GM19328 (cell line): Measurements from ENCODE around the gene BCAS1.

ENCODE experiments used
- ATAC-seq: cut with Tn5 transposase; IDR thresholded peaks from one replicate; pipeline ENCODE4 v1.9.1; 2021; ENCODE audit warnings: mild to moderate bottlenecking, moderate library complexity; ENCODE audit not compliant: unreplicated experiment

Gene BCAS1

DNA sequence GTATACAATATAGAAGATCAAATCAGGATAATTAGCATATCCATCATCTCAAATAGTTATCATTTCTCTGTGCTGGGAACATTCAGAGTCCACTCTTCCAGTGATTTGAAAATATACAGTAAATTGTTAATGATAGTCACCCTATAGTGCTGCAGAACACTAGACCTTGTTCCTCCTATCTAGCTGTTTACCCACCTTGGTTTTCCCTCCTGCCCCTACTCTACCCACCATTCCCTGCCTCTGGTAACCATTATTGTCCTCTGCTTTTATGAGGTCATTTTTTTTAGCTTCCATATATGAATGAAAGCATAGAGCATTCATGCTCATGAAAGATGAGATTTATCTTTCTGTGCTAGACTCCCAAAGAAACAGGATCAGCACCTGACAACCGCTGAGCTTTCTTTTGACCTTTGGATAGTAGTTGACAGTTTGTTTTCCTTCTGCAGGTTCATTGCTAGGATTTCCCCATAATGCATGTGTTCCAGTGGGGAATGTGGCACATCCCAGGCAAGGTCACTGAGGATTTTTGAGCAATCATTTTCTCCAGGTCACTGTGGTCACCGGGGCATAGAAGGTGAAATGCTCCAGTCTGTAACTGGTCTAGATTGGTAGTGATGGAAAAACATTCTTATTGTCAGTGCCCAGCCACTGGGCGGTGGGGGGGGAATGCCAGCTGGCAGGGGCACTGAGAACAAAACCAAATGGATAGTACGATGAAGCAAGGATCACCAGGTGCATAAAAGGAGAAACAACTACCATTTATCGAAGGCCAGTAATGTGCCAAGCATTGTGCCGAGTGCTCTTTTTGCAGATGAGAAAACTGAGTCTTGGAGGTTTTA, 33.6 kb upstream of the BCAS1 start:
- ATAC-seq, result no peak

DNA sequence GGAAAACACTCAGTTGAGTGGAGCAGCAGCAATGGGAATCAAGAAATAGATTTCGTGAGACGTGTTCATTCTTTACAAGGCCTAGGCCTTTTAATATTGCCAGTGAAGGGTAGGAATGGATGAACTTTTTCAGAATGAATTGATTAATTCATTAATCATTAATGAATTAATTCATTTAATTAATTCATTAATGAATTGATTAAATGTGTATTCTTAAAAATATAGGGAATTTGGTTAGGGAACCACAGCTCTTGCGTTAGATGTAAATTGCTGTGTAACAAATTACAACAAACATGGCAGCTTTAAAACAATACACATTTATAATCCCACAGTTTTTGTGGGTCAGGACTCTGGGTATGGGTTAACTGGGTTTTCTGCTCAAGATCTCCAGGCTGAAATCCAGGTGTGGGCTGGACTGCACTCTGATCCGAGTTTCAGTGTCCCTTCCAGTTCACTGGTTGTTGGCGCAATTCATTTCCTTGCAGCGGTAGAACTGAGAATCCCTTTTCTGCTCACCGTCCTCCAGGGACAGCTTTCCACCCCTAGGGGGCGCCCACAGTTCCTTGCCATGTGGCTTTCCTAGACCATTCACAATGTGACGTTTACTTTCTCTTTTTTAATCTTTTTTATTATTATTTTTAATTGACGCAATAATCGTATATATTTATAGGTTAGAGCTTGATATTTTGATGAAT, 32.8 kb upstream of the BCAS1 start:
- ATAC-seq, result peak; percentile 81

DNA sequence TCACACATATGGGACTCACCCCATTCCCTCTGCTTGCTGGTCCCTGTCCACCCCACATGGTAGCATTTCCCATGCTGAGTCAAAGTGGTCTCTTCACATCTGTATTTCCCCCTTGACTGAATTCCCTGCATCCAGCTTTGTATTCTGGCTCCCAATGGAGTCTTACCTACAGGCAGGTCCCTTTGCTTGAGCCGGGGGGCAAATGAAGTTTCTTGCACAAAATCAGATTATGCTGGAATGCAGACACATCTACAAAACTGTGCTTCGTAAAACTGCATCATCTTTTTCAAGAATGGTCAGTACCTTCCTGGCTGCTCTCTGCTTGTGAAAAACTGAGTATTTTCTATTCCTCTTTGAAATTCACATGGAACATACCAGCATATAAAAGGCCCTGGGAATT, 32.1 kb upstream of the BCAS1 start:
- no peak for ATAC-seq

DNA sequence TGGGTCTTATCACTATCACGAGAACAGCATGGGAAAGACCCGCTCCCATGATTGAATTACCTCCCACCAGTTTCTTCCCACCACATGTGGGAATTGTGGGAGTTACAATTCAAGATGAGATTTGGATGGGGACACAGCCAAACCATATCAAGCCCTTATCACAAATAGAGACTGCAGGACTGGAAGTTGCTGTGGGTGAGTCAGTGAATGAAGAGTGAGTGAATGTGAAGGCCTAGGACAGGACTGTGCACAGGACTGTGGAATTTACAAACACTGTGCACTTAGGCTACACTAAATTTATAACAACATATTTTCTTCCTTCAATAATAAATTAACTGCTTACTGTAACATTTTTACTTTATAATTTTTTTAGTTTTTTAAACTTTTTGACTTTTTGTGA, 30.2 kb upstream of the BCAS1 start:
- no peak for ATAC-seq

DNA sequence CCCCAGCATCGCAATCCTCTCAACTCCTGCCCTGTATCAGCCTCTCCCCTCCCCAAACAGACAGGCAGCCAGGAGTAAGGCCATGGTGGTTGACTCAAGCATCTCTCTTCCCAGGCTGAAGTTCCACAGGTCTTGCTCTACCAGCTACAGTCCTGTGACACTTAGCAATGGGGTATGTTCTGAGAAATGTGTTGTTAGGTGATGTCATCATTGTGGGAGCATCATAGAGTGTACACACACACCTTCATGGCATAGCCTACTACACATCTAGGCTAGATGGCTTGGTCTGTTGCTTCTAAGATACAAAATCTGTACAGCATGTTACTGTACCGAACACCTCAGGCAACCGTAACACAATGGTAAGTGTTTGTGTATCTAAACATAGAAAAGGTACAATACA, 29.5 kb upstream of the BCAS1 start:
- ATAC-seq, result no peak

GRCh38 chr20:54098047-54098446, 27.7 kb upstream of the BCAS1 start:
- no peak for ATAC-seq

DNA sequence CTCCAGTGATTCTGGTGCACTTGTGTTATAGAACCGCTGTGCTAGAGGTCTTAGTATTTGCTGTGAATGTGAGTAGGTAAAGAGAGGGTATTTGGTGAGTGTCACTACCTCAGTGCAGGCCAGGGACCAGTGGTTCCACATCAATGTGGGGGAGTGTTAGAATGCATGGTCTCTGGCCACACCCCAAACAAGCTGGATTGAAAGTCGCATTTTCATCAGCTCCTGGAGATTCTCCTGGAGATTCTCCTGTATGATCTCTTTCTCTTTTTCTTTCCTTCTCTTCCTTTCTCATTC, 26.8 kb upstream of the BCAS1 start:
- no peak for ATAC-seq

DNA sequence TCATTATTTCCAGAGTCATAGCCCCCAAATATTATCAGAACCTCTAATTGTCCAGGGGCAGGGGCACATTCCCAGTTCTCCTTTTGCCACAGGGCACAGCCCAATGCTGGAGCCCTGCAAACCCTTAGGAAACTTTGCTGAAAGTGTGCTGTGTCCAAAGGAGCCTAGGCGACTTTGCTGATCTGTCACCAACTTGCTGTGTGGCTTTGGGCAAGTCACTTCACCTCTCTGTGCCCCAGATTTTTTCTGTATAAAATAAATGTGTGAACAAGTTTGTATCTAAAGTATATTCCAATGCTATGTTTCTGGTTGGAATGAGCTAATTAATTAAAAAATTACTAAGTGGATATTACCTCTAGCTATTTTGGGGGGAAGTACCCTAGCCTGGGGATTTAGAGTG, 25.4 kb upstream of the BCAS1 start:
- ATAC-seq, result no peak

- ATAC-seq, result no peak
Observed at GRCh38 chr20:54094268-54094580, 23.8 kb upstream of the BCAS1 start.

DNA sequence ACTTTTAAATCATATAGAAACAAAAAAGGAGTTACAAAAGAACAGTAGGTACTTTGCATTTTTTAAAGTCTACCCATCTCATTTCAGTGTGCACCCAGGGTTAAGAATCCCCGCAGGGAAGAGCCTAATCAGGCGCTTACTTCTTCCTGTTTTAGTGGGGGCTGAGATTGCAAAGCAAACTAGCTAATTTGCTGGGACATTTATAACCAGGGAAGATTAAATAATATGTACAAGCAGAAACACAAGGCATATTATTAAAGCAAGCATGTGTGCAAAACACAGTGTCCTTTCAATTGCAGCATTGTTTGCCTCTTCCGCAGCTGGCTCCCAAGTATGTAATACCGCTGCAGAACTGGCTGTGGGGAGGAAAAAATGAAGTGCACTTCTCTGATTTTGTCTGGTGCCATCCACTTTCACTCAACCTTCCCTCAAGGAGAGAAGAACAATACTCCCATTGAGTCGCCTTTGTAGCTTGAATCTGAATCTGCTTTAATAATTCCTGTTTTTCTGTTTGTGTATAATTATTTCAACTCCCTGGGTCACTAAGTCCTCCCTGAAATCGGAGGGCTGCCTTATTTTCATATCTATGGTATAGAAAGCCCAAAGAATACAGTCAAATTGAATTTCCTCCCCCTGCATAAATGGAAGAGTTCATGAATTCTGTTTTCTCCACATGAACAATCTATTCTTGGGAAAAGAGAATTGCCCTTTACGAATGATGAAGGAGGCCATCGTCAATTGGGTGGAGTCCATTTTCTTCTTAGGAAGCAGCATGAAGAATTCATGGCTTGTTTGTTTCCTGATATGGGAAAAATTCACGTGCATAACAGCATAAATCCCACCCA, 23.3 kb upstream of the BCAS1 start:
- ATAC-seq, result no peak

DNA sequence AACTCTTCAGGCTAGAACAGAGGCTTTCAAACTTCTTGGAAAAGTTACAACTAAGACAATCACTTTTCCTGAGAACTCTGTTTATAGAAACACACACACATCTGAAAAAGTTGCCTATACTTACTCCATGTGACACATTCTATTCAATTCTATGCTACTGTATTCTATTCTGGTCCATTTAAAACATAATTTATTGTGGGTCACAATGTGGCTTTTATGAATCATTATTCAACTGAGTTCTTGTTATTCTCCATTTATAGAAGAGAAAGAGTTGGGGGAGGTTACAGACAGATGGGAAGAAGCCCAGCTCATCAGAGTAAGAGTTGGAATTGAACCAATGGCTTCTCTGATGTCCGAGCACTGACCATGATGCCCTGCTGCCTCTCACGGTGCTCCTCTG, 21.6 kb upstream of the BCAS1 start:
- no peak for ATAC-seq

DNA sequence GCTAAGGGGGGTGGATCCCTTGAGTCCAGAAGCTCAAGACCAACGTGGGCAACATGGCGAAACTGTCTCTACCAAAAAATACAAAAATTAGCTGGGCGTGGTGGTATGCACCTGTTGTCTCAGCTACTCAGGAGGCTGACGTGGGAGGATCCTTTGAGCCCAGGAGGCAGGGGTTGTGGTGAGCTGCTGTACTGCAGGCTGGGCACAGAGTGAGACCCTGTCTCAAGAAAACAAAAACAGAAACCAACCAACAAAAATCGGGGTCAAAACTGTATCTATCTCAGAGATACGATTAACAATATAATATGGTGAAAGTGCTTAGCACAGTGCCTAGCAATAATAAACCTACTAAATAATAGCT, 20.7 kb upstream of the BCAS1 start:
- no peak for ATAC-seq

GRCh38 chr20:54090230-54091119, 20.1 kb upstream of the BCAS1 start:
- ATAC-seq, result no peak

DNA sequence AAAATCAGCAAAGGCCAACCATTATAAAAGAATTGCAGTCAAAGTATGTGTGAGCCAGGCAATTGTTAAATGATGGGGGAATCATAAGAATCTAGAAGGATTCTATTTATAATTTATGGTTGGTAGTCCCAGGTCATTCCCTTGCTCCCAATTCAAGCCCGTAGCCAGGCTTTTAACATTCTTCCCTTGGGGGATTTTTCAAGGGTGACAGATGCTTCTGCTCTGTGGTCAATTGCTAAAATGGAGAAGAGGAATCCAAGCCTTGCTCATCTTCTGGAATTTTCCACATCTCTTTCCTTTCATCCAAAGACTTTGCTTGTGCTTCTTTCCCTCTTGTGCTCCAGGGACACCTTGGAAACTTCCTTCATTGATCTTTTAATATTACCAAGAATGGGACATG, 18.0 kb upstream of the BCAS1 start:
- ATAC-seq, result no peak

- no peak for ATAC-seq
Observed at GRCh38 chr20:54086507-54087039, 16.2 kb upstream of the BCAS1 start.

DNA sequence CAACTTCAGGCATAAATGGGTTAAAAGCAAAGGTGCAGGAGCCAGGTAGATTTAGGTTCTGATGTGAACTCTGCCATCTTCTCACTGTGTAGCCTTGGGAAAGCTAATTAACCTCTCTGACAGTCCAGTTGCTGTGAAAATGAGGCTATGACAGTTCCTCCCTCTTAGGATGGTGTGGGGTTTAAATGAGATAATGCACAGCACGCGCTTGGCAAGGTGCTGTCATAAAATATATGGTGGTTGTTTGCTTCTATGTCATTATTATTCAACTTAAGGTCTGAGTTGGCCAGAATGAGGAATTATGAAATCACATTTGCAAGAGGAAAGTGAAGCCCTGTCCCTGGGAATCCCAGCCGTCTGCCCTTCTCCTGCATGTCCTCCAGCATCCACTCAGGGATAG, 15.5 kb upstream of the BCAS1 start:
- no peak for ATAC-seq

GRCh38 chr20:54085425-54085824, 15.0 kb upstream of the BCAS1 start:
- no peak for ATAC-seq

DNA sequence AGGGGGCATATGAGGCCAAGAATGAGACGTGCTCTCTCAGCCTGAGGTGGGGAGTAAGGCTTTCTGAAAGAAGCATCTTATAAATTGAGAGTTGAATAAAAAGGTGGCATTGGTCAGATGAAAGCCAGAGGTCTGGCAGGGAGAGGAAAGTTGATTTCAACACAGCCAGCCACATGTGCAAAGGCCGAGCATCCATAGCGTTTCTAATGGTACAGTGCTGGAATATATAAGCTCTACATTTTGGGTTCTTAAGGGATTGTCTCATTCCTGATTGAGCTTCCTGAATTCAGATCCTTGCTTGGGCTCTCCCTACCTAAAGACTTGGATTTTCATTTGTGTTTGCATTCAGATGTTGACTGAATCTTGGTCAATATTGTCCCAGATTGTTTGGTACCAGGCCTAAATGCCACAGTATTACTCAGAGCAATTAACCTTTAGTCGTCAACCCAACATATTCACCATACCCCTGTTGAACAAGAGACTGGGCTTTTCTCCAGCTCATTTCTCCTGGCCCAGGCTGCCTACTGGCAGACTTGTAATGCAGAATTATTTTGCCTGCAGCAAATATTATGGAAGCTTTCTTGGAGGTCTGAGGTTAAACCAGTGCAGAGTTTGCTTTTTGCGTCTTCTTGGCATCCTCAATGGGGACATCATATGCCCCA, 14.5 kb upstream of the BCAS1 start:
- no peak for ATAC-seq

GRCh38 chr20:54084193-54084592, 13.8 kb upstream of the BCAS1 start:
- no peak for ATAC-seq

DNA sequence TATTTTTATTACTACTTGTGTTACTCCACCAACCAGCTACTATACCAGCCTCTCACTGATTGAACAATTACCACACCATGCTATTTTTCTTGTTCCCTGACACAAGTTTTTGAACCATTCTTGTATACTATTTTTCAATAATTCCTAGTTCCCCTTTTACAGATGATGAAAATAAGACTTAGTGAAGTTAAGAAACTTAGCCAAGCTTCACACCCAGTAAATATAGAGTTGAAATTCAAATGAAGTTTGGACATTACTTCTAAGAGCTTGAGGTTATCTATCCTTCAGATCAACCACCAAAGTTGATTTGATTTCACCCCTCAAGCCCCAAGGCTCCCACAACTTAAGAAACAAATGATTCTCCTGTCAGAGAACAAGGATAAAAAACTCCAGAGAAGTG, 13.1 kb upstream of the BCAS1 start:
- ATAC-seq, result peak; percentile 49
